GM12801 (cell line): Measurements from ENCODE around the gene MRPS15.

ENCODE experiments used
- TF ChIP-seq, protein P1 (sequence below): IDR thresholded peaks from one replicate; pipeline ENCODE4 v1.5.1; 2011; ENCODE audit warnings: control low read depth; ENCODE audit not compliant: insufficient read length; ENCODE audit errors: extremely low read depth

MRPS15 gene

DNA sequence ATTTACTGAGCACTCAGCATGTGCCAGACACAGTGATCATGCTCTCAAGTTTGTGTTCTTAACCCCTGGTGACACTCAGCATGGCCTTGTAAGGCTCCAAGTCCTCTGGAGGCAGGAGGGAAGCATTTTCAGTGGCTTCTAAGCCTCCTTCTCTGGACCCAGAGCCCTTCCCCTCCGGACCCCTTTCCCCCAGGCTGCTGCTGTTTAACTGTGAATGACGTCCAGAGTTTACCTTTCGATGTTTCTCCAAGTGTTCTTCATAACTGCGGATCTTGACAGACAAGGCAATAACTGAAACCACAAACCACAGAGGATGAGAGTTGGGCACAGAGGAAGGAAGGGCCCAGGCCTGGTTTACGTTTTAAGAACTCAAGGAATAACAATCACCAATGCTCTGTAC is 6.5 kb downstream of the MRPS15 start:
- TF ChIP-seq, protein P1, sequence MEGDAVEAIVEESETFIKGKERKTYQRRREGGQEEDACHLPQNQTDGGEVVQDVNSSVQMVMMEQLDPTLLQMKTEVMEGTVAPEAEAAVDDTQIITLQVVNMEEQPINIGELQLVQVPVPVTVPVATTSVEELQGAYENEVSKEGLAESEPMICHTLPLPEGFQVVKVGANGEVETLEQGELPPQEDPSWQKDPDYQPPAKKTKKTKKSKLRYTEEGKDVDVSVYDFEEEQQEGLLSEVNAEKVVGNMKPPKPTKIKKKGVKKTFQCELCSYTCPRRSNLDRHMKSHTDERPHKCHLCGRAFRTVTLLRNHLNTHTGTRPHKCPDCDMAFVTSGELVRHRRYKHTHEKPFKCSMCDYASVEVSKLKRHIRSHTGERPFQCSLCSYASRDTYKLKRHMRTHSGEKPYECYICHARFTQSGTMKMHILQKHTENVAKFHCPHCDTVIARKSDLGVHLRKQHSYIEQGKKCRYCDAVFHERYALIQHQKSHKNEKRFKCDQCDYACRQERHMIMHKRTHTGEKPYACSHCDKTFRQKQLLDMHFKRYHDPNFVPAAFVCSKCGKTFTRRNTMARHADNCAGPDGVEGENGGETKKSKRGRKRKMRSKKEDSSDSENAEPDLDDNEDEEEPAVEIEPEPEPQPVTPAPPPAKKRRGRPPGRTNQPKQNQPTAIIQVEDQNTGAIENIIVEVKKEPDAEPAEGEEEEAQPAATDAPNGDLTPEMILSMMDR: no peak

DNA sequence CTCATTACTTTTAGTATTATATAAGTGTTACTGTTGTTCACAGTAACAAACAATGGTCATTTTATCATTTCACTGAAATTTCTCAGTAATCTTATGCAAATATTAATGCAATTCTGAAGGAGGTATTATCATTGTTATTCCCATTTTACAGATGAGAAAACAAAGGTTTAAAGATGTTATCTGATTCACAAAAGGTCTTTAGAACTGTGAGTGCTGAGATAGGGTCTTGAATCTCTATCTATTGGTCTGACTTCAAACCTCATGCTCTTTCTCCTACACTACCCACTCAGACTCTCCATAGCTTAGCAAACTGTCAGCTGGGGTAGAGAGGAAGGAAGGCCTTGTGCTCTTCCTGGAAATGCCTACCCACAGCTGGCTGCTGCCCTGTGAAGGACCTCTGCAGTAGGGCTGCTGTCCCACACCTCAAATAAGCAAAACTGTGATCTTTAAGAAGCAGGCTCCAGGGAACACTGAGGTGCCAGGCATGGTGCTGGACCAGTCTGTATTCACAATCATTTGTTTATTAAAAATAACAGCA is 7.7 kb downstream of the MRPS15 start:
- TF ChIP-seq, protein P1: no peak

DNA sequence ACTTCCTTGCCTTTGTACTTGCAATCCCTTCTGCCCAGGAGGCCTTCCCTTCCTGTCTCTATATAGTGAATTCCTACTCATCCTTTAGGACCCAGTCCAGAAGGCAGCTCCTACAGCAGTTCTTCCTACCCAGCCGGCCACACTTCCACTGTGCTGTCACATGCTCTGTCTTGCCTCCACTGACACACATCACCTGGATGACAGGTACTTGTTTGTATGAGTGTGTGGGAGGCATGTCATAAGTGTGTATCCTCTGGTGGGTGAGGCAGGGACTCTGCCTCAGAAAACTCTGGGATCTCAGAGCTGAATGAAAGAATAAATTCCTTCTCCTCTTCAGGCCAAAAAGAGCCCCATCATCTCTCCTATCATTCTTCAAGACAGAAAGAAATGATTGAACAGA is 8.8 kb downstream of the MRPS15 start:
- TF ChIP-seq, protein P1: no peak

DNA sequence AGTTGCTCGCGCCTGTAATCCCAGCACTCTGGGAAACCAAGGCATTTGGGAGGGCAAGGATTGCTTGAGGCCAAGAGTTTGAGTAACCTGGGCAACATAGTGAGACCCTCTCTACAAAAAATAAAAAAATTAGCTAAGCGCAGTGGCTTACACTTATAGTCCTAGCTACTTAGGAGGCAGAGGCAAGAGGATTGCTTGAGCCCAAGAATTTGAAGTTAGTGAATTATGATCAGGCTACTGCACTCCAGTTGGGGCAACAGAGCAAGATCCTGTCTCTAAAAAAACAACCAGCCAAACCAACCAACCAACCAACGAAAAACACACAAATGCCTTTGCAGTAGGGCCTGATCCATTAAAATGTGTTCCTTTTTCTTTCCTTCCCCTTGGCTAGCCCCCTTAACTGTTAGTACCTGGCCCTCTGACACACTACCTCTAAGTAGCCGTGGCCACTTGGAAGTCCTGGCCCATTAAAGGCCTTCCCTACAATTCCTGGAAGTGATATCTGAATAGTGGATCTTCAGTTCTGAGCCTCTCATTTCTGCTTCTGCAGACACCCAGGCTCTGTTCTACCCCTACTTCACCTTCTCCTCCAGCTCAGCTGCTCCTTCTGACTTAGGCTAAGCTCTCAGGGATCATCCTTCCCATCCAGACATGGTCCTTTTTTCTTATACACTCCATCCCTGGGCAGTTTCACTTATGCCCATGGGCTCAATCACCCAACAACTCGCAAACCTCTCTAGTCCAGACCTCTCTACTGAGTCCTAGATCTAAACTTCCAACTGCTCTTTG is 10.4 kb downstream of the MRPS15 start:
- TF ChIP-seq, protein P1: no peak

DNA sequence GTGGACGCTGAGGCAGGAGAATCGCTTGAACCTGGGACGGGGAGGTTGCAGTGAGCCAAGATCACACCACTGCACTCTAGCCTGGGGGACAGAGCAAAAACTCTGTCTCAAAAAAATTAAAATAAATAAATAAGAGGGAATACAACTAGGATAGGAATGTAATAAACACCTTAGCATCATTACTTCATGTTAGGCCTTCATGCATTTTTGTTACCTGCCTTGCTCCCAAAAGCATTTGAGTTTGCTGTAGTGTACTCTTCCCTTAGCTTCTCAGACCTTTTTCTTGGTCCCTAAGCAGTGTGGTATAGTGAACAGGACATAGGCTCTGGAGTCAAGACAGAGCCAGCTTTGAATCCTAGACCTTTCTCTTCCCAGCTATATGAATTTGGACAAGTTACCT is 11.1 kb downstream of the MRPS15 start:
- TF ChIP-seq, protein P1: no peak

DNA sequence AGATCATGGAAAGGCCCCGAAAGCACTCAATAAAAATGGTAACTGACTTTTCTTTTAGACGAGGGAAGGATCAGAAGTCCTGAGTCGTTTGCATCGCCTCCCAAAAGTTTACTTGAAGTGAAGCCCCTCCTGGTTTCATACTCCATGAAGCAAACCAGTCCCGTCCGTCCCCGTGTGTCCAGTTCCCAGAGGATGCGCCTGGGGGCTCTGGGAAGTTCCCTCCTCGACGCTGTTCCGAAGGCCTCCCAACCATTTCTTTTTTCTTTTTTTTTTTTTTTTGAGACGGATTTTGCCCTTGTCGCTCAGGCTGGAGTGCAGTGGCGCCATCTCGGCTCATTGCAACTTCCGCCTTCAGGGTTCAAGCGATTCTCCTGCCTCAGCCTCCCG is 13.3 kb downstream of the MRPS15 start:
- TF ChIP-seq, protein P1: no peak

DNA sequence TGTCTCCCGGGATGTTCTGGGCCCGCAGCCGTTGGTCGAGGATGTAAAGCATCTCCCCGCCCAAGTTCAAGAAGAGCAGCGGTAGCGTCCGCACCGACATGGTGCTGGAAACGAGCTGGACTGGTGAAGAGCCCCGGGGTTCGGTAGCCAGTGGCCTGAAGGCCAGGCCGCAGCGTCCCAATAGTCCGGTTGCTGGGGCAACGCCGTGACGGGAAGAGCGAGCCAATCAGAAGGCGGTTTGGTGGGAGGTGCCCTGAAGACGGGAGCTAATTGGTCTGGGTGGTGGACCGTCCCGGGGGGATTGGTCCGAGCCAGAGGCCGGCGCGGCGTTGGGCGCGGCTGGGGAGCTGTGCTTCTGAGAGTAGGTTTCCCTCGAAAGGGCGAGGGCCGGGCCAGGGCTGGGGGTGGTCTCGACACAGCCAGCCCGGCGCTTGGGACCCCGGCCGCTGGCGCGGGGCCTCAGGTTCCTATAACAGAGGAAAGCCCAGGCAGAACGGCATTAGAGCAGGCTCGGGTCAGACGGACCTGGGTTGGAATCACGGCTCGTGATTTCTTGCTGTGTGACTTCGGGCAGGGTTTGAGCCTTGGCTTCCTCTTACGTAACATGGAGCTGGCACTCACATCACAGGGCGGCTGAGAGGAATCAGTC is 13.8 kb downstream of the MRPS15 start, which contains the start of gene OSCP1:
Gene OSCP1 (minus strand): TSS at position 182 of the 649 bp plus-strand sequence. CDS start 82 bp downstream, at position 100.
- TF ChIP-seq, protein P1: no peak
